OCI-LY3 (cell line): ENCODE measurements around the gene DNPEP.

Experiments
- EZH2phosphoT487 ChIP-seq: fragments of 200-600 bp; shearing (Covaris generic); IDR thresholded peaks from 2 replicates; pipeline ENCODE4 v1.6.1; 2018; ENCODE audit warnings: antibody characterized with exemption, mixed run types, low read depth
- TF ChIP-seq, protein P1 (sequence below): fragments of 200-600, 300-600 bp; sonication (generic); IDR thresholded peaks from 2 replicates; pipeline ENCODE4 v1.5.1; 2014; ENCODE audit warnings: antibody characterized with exemption, low read length, low read depth

DNA sequence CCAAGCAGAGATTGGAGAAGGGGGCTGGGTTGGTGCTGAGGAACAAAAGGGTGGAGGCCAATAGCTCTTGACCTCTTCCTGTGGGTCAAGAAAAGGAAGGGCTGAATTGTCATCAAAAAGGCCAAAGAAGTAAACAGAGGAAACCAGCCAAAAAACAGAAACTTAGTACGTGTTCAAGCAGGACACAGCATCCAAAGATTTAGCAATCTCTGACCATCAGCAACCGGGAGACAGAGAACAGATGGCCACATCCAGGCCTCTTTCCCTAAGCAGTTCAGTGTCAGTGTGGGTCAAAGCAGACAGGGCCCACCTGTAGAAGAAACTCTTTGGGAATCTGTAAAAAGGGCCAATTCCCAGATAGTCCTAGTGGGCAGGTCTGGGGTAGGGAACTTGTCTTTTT is 2.9 kb downstream of the DNPEP start:
- TF ChIP-seq, protein P1, sequence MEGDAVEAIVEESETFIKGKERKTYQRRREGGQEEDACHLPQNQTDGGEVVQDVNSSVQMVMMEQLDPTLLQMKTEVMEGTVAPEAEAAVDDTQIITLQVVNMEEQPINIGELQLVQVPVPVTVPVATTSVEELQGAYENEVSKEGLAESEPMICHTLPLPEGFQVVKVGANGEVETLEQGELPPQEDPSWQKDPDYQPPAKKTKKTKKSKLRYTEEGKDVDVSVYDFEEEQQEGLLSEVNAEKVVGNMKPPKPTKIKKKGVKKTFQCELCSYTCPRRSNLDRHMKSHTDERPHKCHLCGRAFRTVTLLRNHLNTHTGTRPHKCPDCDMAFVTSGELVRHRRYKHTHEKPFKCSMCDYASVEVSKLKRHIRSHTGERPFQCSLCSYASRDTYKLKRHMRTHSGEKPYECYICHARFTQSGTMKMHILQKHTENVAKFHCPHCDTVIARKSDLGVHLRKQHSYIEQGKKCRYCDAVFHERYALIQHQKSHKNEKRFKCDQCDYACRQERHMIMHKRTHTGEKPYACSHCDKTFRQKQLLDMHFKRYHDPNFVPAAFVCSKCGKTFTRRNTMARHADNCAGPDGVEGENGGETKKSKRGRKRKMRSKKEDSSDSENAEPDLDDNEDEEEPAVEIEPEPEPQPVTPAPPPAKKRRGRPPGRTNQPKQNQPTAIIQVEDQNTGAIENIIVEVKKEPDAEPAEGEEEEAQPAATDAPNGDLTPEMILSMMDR, result no peak
- no peak for TF ChIP-seq EZH2phosphoT487
